ENCODE measurements around the gene OR14K1. TPM values are rescaled to one million over a fixed set of nuclear protein-coding genes. Genes with fewer than 3 reads are reported as not detected.
"Not testable (repeated sequence)": the region's sequence is repeated elsewhere in the genome, so short reads cannot be mapped to it uniquely, and the experiment has no call there.

The OR14K1 gene, protein sequence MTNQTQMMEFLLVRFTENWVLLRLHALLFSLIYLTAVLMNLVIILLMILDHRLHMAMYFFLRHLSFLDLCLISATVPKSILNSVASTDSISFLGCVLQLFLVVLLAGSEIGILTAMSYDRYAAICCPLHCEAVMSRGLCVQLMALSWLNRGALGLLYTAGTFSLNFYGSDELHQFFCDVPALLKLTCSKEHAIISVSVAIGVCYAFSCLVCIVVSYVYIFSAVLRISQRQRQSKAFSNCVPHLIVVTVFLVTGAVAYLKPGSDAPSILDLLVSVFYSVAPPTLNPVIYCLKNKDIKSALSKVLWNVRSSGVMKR
- total RNA-seq: not detected

DNA sequence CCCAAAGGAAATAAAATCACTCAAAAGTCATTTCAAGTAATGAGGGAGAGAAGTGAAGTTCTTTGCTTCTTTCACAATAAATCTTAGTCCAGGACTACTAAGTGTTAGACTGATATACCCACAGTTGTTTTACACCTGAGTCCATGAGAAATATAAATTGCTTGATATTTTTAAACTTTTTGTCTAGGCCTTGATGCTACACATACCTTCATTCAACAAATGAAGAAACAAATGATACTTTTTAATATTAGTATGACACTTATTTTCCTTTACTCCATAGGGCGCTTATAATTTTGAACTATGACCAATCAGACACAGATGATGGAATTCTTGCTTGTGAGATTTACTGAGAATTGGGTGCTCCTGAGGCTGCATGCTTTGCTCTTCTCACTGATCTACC lies at the start of gene OR14K1:
OR14K1 (plus strand) TSS at position 301 of the 400 bp plus-strand sequence; CDS start at position 301, 0 bp downstream.
- H3K4me1 Mint-ChIP-seq: no peaks in the 10 kb centered on the region

GRCh38 chr1:247701338-247701737 lies 37.1 kb upstream of the OR14K1 start:
- Mint-ChIP-seq H3K4me1 (no peaks in the 10 kb centered on the region), H3K9me3 (peaks cover 1% of the 10 kb centered on the region), H3K36me3 (no peaks in the 10 kb centered on the region), H3K4me3 (no peak overlapping the region), H3K27ac (no peak overlapping the region), H3K27me3 (no peaks in the 10 kb centered on the region)
- no peak for DNase-seq

More for the DNA sequence above, at the start of gene OR14K1:
- H3K36me3 Mint-ChIP-seq: no peaks in the 10 kb centered on the region
- H3K27ac Mint-ChIP-seq: no peak within 1 kb of the TSS
- no peak for DNase-seq
- no peak within 1 kb of the TSS for H3K4me3 Mint-ChIP-seq
- H3K27me3 Mint-ChIP-seq: peaks cover 8% of the 10 kb centered on the region
- H3K9me3 Mint-ChIP-seq: no peaks in the 10 kb centered on the region

GRCh38 chr1:247710681-247711080 lies 27.7 kb upstream of the OR14K1 start:
- not testable (repeated sequence) for H3K36me3 Mint-ChIP-seq, DNase-seq, H3K4me3 Mint-ChIP-seq, H3K27me3 Mint-ChIP-seq, H3K4me1 Mint-ChIP-seq, H3K9me3 Mint-ChIP-seq, H3K27ac Mint-ChIP-seq

- DNase-seq: no peak
- no peaks in the 10 kb centered on the region for H3K4me1 Mint-ChIP-seq
- no peaks in the 10 kb centered on the region for H3K9me3 Mint-ChIP-seq
- no peak overlapping the region for H3K27ac Mint-ChIP-seq
- no peaks in the 10 kb centered on the region for H3K36me3 Mint-ChIP-seq
- H3K27me3 Mint-ChIP-seq: no peaks in the 10 kb centered on the region
- no peak overlapping the region for H3K4me3 Mint-ChIP-seq
Measured at GRCh38 chr1:247713753-247714152, 24.7 kb upstream of the OR14K1 start.

- Mint-ChIP-seq H3K27ac (no peak within 1 kb of the TSS), H3K4me1 (no peaks in the 10 kb centered on the region), H3K4me3 (no peak within 1 kb of the TSS), H3K36me3 (no peaks in the 10 kb centered on the region), H3K27me3 (no peaks in the 10 kb centered on the region), H3K9me3 (peaks cover 3% of the 10 kb centered on the region)
- no peak for DNase-seq
Measured at GRCh38 chr1:247716546-247716945, 21.9 kb upstream of the OR14K1 start, which contains the start of gene OR6F1. Gene OR6F1 (minus strand): TSS chr1:247716646. CDS start chr1:247712755, 3,891 bp downstream.

- no peaks in the 10 kb centered on the region for H3K4me1 Mint-ChIP-seq
- peaks cover 5% of the 10 kb centered on the region for H3K9me3 Mint-ChIP-seq
- no peaks in the 10 kb centered on the region for H3K36me3 Mint-ChIP-seq
- peaks cover 4% of the 10 kb centered on the region for H3K27me3 Mint-ChIP-seq
- no peak overlapping the region for H3K27ac Mint-ChIP-seq
- DNase-seq: no peak
- no peak overlapping the region for H3K4me3 Mint-ChIP-seq
Measured at GRCh38 chr1:247721222-247721621, 17.2 kb upstream of the OR14K1 start.

DNA sequence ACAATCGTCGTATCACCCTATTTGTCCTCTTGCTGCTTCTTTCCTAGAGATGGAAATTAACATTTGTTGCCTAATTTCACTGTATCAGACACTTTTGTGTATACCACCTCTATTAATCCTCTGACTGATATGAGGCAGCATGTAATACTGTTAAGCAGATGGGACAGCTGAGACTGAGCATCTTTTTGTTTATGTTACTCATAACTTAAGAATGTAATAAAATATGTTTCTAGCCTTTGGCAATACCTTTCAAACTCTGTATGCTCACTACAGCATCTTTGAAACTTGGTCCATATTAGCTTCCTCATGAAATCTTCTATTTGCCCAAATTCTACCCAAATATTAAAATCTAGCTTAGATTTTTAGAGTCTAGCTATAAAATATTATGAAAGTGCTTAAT lies 2.3 kb downstream of the OR14K1 start:
- Mint-ChIP-seq H3K4me3 (no peak overlapping the region), H3K27ac (no peak overlapping the region), H3K36me3 (no peaks in the 10 kb centered on the region), H3K27me3 (peaks cover 12% of the 10 kb centered on the region), H3K9me3 (no peaks in the 10 kb centered on the region), H3K4me1 (no peaks in the 10 kb centered on the region)
- DNase-seq: no peak

GRCh38 chr1:247741756-247742155 lies 3.3 kb downstream of the OR14K1 start:
- DNase-seq: no peak
- Mint-ChIP-seq H3K27ac (no peak overlapping the region), H3K4me3 (no peak overlapping the region), H3K27me3 (peaks cover 16% of the 10 kb centered on the region), H3K4me1 (no peaks in the 10 kb centered on the region), H3K36me3 (no peaks in the 10 kb centered on the region), H3K9me3 (no peaks in the 10 kb centered on the region)

GRCh38 chr1:247742215-247742760 lies 3.9 kb downstream of the OR14K1 start:
- H3K27ac Mint-ChIP-seq, DNase-seq, H3K4me1 Mint-ChIP-seq, H3K4me3 Mint-ChIP-seq, H3K9me3 Mint-ChIP-seq, H3K36me3 Mint-ChIP-seq: not testable (repeated sequence)
- peaks cover 16% of the 10 kb centered on the region for H3K27me3 Mint-ChIP-seq

DNA sequence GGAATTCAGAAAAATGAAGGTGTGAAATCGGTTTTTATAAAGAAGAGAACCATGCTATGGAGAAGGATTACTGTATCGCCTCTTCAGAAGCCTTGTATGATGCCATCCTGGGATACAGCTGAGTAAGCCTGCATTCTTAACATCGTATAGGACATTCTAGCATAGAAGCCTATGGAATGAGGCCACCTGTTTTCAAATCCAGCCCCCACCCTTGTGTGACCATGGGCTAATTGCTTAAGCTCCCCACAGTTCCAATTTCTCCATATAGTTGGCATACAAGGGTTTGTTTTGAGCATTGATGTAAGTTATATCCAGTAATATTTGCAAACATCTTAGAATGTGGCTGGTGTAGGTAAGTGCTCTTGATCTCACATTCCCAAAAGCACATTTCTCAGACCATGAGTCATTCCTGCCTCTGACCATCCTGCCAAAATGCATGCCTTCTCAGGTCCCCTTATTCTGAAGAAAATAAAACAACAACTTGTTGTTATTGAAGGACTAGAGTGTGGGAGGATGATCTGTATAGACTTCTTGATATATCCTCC lies 8.0 kb downstream of the OR14K1 start:
- DNase-seq: no peak
- H3K36me3 Mint-ChIP-seq: no peaks in the 10 kb centered on the region
- peaks cover 7% of the 10 kb centered on the region for H3K9me3 Mint-ChIP-seq
- H3K4me3 Mint-ChIP-seq: no peak overlapping the region
- H3K27ac Mint-ChIP-seq: no peak overlapping the region
- H3K4me1 Mint-ChIP-seq: no peaks in the 10 kb centered on the region
- H3K27me3 Mint-ChIP-seq: peaks cover 16% of the 10 kb centered on the region

GRCh38 chr1:247747616-247748015 lies 9.2 kb downstream of the OR14K1 start:
- H3K27me3 Mint-ChIP-seq: peaks cover 16% of the 10 kb centered on the region
- H3K4me3 Mint-ChIP-seq: no peak overlapping the region
- peaks cover 7% of the 10 kb centered on the region for H3K9me3 Mint-ChIP-seq
- DNase-seq: no peak
- H3K27ac Mint-ChIP-seq: no peak overlapping the region
- H3K4me1 Mint-ChIP-seq: no peaks in the 10 kb centered on the region
- no peaks in the 10 kb centered on the region for H3K36me3 Mint-ChIP-seq

- no peaks in the 10 kb centered on the region for H3K4me1 Mint-ChIP-seq
- peaks cover 7% of the 10 kb centered on the region for H3K9me3 Mint-ChIP-seq
- no peak for DNase-seq
- peaks cover 15% of the 10 kb centered on the region for H3K27me3 Mint-ChIP-seq
- no peak within 1 kb of the TSS for H3K27ac Mint-ChIP-seq
- no peak within 1 kb of the TSS for H3K4me3 Mint-ChIP-seq
- no peaks in the 10 kb centered on the region for H3K36me3 Mint-ChIP-seq
Measured at GRCh38 chr1:247748041-247748440, 9.6 kb downstream of the OR14K1 start, which contains the start of gene OR14A2. Gene OR14A2 (minus strand): TSS chr1:247748141.

GRCh38 chr1:247749870-247750269 lies 11.5 kb downstream of the OR14K1 start:
- DNase-seq: no peak
- no peaks in the 10 kb centered on the region for H3K36me3 Mint-ChIP-seq
- H3K4me3 Mint-ChIP-seq: no peak overlapping the region
- peaks cover 4% of the 10 kb centered on the region for H3K27me3 Mint-ChIP-seq
- H3K9me3 Mint-ChIP-seq: peaks cover 7% of the 10 kb centered on the region
- no peak overlapping the region for H3K27ac Mint-ChIP-seq
- H3K4me1 Mint-ChIP-seq: no peaks in the 10 kb centered on the region

GRCh38 chr1:247754311-247754710 lies 15.9 kb downstream of the OR14K1 start:
- DNase-seq, H3K4me1 Mint-ChIP-seq, H3K27ac Mint-ChIP-seq: not testable (repeated sequence)

GRCh38 chr1:247760456-247760855 lies 22.0 kb downstream of the OR14K1 start, which contains the start of gene OR1C1:
Gene OR1C1 (minus strand): TSS chr1:247760556. CDS start chr1:247758406, 2,150 bp downstream.
- peaks cover 6% of the 10 kb centered on the region for H3K27me3 Mint-ChIP-seq
- no peaks in the 10 kb centered on the region for H3K36me3 Mint-ChIP-seq
- no peaks in the 10 kb centered on the region for H3K9me3 Mint-ChIP-seq

More at GRCh38 chr1:247754311-247754710, 15.9 kb downstream of the OR14K1 start:
- not testable (repeated sequence) for H3K27me3 Mint-ChIP-seq, H3K9me3 Mint-ChIP-seq, H3K36me3 Mint-ChIP-seq, H3K4me3 Mint-ChIP-seq

More at GRCh38 chr1:247760456-247760855, 22.0 kb downstream of the OR14K1 start, which contains the start of gene OR1C1:
- Mint-ChIP-seq H3K27ac (no peak within 1 kb of the TSS), H3K4me3 (no peak within 1 kb of the TSS), H3K4me1 (no peaks in the 10 kb centered on the region)
- no peak for DNase-seq

Measured in activated naive CD8-positive, alpha-beta T cell treated with anti-CD3 and anti-CD28 coated beads for 36 hours (primary cell).